SK-N-SH (cell line): ENCODE measurements around the gene WDR83. TPM values are rescaled to one million over a fixed set of nuclear protein-coding genes. Genes with fewer than 3 reads are reported as not detected.

ENCODE experiments used
- CHD2 ChIP-seq: fragments of 150-350 bp; IDR thresholded peaks from 2 replicates; pipeline ENCODE4 v1.6.1; 2018; ENCODE audit warnings: low read length; ENCODE audit not compliant: partially characterized antibody
- ELF1 ChIP-seq: IDR thresholded peaks from 2 replicates; pipeline ENCODE4 v1.4.0; 2012
- EP300 ChIP-seq, 2 experiments: IDR thresholded peaks; 2 replicates each; pipeline versions ENCODE4 v1.4.0 to v1.6.1; 2012; ENCODE audit warnings: borderline replicate concordance in 1 of 2, low read depth in 1 of 2, low read length in 1 of 2
- FOSL2 ChIP-seq: IDR thresholded peaks from 2 replicates; pipeline ENCODE4 v1.4.0; 2012; ENCODE audit warnings: low read depth, mild to moderate bottlenecking, moderate library complexity, borderline replicate concordance
- FOXJ3 ChIP-seq: sonication (generic); formaldehyde crosslinking; IDR thresholded peaks from 2 replicates; pipeline ENCODE4 v1.5.1; 2020; ENCODE audit warnings: mild to moderate bottlenecking, missing genetic modification reagents
- FOXM1 ChIP-seq: IDR thresholded peaks from 2 replicates; pipeline ENCODE4 v1.4.0; 2012; ENCODE audit warnings: low read depth, mild to moderate bottlenecking
- IRF3 ChIP-seq: fragments of 150-350 bp; IDR thresholded peaks from 2 replicates; pipeline ENCODE4 v1.6.1; 2016; ENCODE audit warnings: mild to moderate bottlenecking, low read depth, low read length
- JUND ChIP-seq: IDR thresholded peaks from 2 replicates; pipeline ENCODE4 v1.4.0; 2012
- MEF2A ChIP-seq: IDR thresholded peaks from 2 replicates; pipeline ENCODE4 v1.4.0; 2012; ENCODE audit warnings: low read depth, borderline replicate concordance
- PBX3 ChIP-seq: IDR thresholded peaks from 2 replicates; pipeline ENCODE4; 2012
- RAD21 ChIP-seq: IDR thresholded peaks from 2 replicates; pipeline ENCODE4 v1.6.1; 2012; ENCODE audit warnings: mild to moderate bottlenecking, low read length
- RCOR1 ChIP-seq: fragments of 150-350 bp; IDR thresholded peaks from 2 replicates; pipeline ENCODE4 v1.6.1; 2017; ENCODE audit warnings: antibody characterized with exemption, low read length
- REST ChIP-seq: IDR thresholded peaks from 2 replicates; pipeline ENCODE4 v1.6.1; 2012; ENCODE audit warnings: mild to moderate bottlenecking, low read depth, low read length, moderate library complexity
- RFX5 ChIP-seq: IDR thresholded peaks from 2 replicates; pipeline ENCODE4 v1.6.1; 2012; ENCODE audit warnings: mild to moderate bottlenecking, improper control_type of control experiment, low read length
- SMC3 ChIP-seq: IDR thresholded peaks from 2 replicates; pipeline ENCODE4 v1.6.1; 2012; ENCODE audit warnings: low read depth, low read length, improper control_type of control experiment
- TAF1 ChIP-seq: IDR thresholded peaks from 2 replicates; pipeline ENCODE4 v1.6.1; 2012; ENCODE audit warnings: low read depth, mild to moderate bottlenecking, low read length, moderate library complexity, borderline replicate concordance
- TCF12 ChIP-seq: IDR thresholded peaks from 2 replicates; pipeline ENCODE4 v1.4.0; 2012
- TEAD4 ChIP-seq: IDR thresholded peaks from 2 replicates; pipeline ENCODE4 v1.4.0; 2012; ENCODE audit warnings: mild to moderate bottlenecking, borderline replicate concordance; ENCODE audit not compliant: insufficient read depth
- USF1 ChIP-seq: IDR thresholded peaks from 2 replicates; pipeline ENCODE4 v1.4.0; 2012; ENCODE audit warnings: low read depth, borderline replicate concordance
- YY1 ChIP-seq: IDR thresholded peaks from 2 replicates; pipeline ENCODE4 v1.4.0; 2012; ENCODE audit warnings: low read depth, mild to moderate bottlenecking
- ZBTB33 ChIP-seq: IDR thresholded peaks from 2 replicates; pipeline ENCODE4 v1.4.0; 2012; ENCODE audit warnings: low read depth, borderline replicate concordance
- polyA plus RNA-seq, 3 experiments: library from polyadenylated mRNA; depleted of rRNA; stranded (reverse); fragments of >200 nt; gene quantifications; 2 replicates each; pipeline ENCODE4 v1.2.3, GENCODE V29; 2012

WDR83 gene
- polyA plus RNA-seq, 1 of the 3 experiments (the other 2 are of a cell fraction) = 18.2 TPM

- TF ChIP-seq USF1 (peak; percentile 93), MEF2A (no peak), SMC3 (no peak), CHD2 (peak; percentile 86), FOXJ3 (CRISPR knock-in tag) (no peak), EP300 (IDR thresholded peaks at IDR 0.05; ENCODE audit: borderline replicate concordance in 1 of 2, low read depth in 1 of 2, low read length in 1 of 2) (0 out of 4 replicates have a peak, but pooled peaks of 1 of the 2 experiments have one; percentile 12), IRF3 (no peak), REST (no peak), JUND (no peak), ZBTB33 (peak; percentile 86), TAF1 (peak; percentile 65), RCOR1 (no peak), TCF12 (no peak; the same call in 1 of the 2 replicates), RAD21 (no peak), ELF1 (peak; percentile 83), FOXM1 (no peak), PBX3 (peak; percentile 55), FOSL2 (no peak), RFX5 (no peak), YY1 (peak; percentile 94), TEAD4 (no peak)
Observed at GRCh38 chr19:12681074-12681987, 14.7 kb downstream of the WDR83 start, which contains the start of gene DHPS (continued).
